K562 (cell line): ENCODE measurements around the gene FIZ1. TPM values are rescaled to one million over a fixed set of nuclear protein-coding genes. Genes with fewer than 3 reads are reported as not detected.

ENCODE experiments used
- ARID2 ChIP-seq: fragments of 450-650 bp; IDR thresholded peaks from 2 replicates; pipeline ENCODE4 v1.6.1; 2017; ENCODE audit warnings: antibody characterized with exemption, mild to moderate bottlenecking
- CBFA2T2 ChIP-seq: fragments of 450-650 bp; conservative IDR thresholded peaks from 2 replicates; pipeline ENCODE4 v1.6.1; 2017; ENCODE audit warnings: mild to moderate bottlenecking
- CBX1 ChIP-seq: sonication (generic); IDR thresholded peaks from 2 replicates; pipeline ENCODE4 v1.6.1; 2016; ENCODE audit warnings: antibody characterized with exemption, low read depth, mild to moderate bottlenecking
- ETV5 ChIP-seq: sonication (generic); formaldehyde crosslinking; IDR thresholded peaks from 2 replicates; pipeline ENCODE4 v1.4.0; 2020; ENCODE audit warnings: low read depth, mild to moderate bottlenecking, missing genetic modification reagents
- HMGN3 ChIP-seq: IDR thresholded peaks from 2 replicates; pipeline ENCODE4 v1.6.1; 2011; ENCODE audit warnings: borderline replicate concordance, low read depth, mild to moderate bottlenecking, mixed read lengths, low read length; ENCODE audit not compliant: insufficient read length; ENCODE audit errors: extremely low read depth
- MXD1 ChIP-seq: fragments of 250-450 bp; sonication (Bioruptor Pico); IDR thresholded peaks from 2 replicates; pipeline ENCODE4 v1.8.0; 2021; ENCODE audit warnings: borderline replicate concordance, mild to moderate bottlenecking, moderate library complexity; ENCODE audit not compliant: poor library complexity, severe bottlenecking
- NUFIP1 ChIP-seq: fragments of 450-650 bp; IDR thresholded peaks from 2 replicates; pipeline ENCODE4 v1.6.1; 2018; ENCODE audit not compliant: partially characterized antibody
- RFX1 ChIP-seq: fragments of 450-650 bp; IDR thresholded peaks from 2 replicates; pipeline ENCODE4 v1.6.1; 2016; ENCODE audit warnings: mild to moderate bottlenecking, moderate library complexity
- SOX6 ChIP-seq: fragments of 450-650 bp; IDR thresholded peaks from 2 replicates; pipeline ENCODE4 v1.6.1; 2014; ENCODE audit warnings: mild to moderate bottlenecking
- XRCC4 ChIP-seq: IDR thresholded peaks from one replicate; pipeline ENCODE4 v1.6.1; 2011; ENCODE audit not compliant: insufficient read depth, insufficient read length; ENCODE audit errors: extremely low read depth
- ZBED1 ChIP-seq: IDR thresholded peaks from 2 replicates; pipeline ENCODE4 v1.6.1; 2014
- ZNF274 ChIP-seq: IDR thresholded peaks from 2 replicates; pipeline ENCODE4 v1.6.1; 2011; ENCODE audit warnings: low read depth, mild to moderate bottlenecking, low read length, moderate library complexity, borderline replicate concordance
- polyA plus RNA-seq, 8 experiments: library from polyadenylated mRNA; depleted of rRNA in 4 of 8; stranded (reverse) in 5 of 8; unstranded in 3 of 8; fragments of >200 nt; fragmentation: Nextera tagmentation in 2 of 8; fragmentation: Illumina TruSeq in 1 of 8; extraction: Ambion mirVana in 2 of 8; extraction: Trizol in 1 of 8; gene quantifications; 2 replicates each; pipeline versions ENCODE4 v1.2.1 to v1.2.3, GENCODE V29; 2011 to 2014; ENCODE audit warnings: inconsistent platforms in 1 of 8, missing spikeins in 1 of 8
- total RNA-seq, 7 experiments: library from RNA; depleted of rRNA in 6 of 7; stranded (reverse); fragments of >200 nt in 6 of 7; fragmentation: Illumina TruSeq in 2 of 7; extraction: Trizol in 2 of 7; gene quantifications; 2 replicates each; pipeline versions ENCODE4 v1.2.1 to v1.2.3, GENCODE V29; 2011 to 2021; ENCODE audit warnings: low replicate concordance in 1 of 7
- TF ChIP-seq, protein P1 (sequence below): fragments of 250-450 bp; sonication (Bioruptor Pico); IDR thresholded peaks from 2 replicates; pipeline ENCODE4 v1.5.0; 2020; ENCODE audit warnings: mild to moderate bottlenecking, borderline replicate concordance
- TF ChIP-seq, protein P2 (sequence below): sonication (generic); formaldehyde crosslinking; IDR thresholded peaks from 2 replicates; pipeline ENCODE4 v1.8.1; 2023; ENCODE audit warnings: missing genetic modification reagents, mild to moderate bottlenecking, borderline replicate concordance
- TF ChIP-seq, protein P3 (sequence below): fragments of 250-450 bp; sonication (Bioruptor Pico); IDR thresholded peaks from 2 replicates; pipeline ENCODE4 v1.5.0; 2021; ENCODE audit warnings: mild to moderate bottlenecking, moderate library complexity

FIZ1 gene
- total and polyA plus RNA-seq, 9 of the 15 experiments (the other 6 are each of a cell fraction or from before 2014, with no cell fraction given): 0.79 to 17.5 (median 5.5) TPM

DNA sequence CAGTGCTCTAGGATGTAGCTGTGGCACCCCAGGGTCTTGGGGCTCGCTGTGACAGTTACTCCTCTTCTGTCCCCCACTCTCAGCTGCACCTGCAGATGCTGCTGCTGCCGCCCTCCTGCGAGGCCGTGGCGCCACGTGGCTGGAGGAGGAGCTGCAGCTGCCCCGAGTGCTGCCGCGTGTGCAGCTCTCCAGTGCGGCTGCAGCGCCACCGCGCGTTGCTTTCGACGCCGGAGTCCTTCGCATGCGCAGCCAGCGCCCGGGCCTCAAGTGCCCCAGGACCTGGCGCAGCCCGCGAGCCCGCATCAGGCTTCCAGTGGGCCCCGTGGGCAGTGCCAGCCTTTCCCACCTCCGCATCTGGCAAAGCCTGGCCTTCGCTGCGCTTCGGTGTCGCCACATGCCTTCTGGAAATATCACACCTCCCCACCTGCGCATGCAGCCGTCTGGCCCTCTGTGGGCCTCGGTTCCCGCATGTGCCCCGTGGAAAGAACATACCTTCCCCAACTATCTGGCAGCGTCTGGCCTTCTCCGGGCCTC, 40.8 kb upstream of the FIZ1 start (continued):
- TF ChIP-seq HMGN3: peak; percentile 54
- TF ChIP-seq XRCC4: no peak
- TF ChIP-seq SOX6: peak; percentile 36; the same call in 1 of the 2 replicates
- TF ChIP-seq CBX1: peak; percentile 65; the same call in 1 of the 2 replicates
- 0 out of 2 replicates have a peak, but pooled peaks have one; percentile 41 for TF ChIP-seq ZBED1
- TF ChIP-seq, protein P1, sequence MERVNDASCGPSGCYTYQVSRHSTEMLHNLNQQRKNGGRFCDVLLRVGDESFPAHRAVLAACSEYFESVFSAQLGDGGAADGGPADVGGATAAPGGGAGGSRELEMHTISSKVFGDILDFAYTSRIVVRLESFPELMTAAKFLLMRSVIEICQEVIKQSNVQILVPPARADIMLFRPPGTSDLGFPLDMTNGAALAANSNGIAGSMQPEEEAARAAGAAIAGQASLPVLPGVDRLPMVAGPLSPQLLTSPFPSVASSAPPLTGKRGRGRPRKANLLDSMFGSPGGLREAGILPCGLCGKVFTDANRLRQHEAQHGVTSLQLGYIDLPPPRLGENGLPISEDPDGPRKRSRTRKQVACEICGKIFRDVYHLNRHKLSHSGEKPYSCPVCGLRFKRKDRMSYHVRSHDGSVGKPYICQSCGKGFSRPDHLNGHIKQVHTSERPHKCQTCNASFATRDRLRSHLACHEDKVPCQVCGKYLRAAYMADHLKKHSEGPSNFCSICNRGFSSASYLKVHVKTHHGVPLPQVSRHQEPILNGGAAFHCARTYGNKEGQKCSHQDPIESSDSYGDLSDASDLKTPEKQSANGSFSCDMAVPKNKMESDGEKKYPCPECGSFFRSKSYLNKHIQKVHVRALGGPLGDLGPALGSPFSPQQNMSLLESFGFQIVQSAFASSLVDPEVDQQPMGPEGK: no peak
- no peak for TF ChIP-seq ARID2
- TF ChIP-seq MXD1: no peak
- peak; percentile 32; the same call in 1 of the 2 replicates for TF ChIP-seq CBFA2T2
- TF ChIP-seq, protein P2, sequence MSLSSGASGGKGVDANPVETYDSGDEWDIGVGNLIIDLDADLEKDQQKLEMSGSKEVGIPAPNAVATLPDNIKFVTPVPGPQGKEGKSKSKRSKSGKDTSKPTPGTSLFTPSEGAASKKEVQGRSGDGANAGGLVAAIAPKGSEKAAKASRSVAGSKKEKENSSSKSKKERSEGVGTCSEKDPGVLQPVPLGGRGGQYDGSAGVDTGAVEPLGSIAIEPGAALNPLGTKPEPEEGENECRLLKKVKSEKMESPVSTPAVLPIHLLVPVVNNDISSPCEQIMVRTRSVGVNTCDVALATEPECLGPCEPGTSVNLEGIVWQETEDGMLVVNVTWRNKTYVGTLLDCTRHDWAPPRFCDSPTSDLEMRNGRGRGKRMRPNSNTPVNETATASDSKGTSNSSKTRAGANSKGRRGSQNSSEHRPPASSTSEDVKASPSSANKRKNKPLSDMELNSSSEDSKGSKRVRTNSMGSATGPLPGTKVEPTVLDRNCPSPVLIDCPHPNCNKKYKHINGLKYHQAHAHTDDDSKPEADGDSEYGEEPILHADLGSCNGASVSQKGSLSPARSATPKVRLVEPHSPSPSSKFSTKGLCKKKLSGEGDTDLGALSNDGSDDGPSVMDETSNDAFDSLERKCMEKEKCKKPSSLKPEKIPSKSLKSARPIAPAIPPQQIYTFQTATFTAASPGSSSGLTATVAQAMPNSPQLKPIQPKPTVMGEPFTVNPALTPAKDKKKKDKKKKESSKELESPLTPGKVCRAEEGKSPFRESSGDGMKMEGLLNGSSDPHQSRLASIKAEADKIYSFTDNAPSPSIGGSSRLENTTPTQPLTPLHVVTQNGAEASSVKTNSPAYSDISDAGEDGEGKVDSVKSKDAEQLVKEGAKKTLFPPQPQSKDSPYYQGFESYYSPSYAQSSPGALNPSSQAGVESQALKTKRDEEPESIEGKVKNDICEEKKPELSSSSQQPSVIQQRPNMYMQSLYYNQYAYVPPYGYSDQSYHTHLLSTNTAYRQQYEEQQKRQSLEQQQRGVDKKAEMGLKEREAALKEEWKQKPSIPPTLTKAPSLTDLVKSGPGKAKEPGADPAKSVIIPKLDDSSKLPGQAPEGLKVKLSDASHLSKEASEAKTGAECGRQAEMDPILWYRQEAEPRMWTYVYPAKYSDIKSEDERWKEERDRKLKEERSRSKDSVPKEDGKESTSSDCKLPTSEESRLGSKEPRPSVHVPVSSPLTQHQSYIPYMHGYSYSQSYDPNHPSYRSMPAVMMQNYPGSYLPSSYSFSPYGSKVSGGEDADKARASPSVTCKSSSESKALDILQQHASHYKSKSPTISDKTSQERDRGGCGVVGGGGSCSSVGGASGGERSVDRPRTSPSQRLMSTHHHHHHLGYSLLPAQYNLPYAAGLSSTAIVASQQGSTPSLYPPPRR (CRISPR knock-in tag): peak; percentile 96; the same call in 1 of the 2 replicates
- TF ChIP-seq, protein P3, sequence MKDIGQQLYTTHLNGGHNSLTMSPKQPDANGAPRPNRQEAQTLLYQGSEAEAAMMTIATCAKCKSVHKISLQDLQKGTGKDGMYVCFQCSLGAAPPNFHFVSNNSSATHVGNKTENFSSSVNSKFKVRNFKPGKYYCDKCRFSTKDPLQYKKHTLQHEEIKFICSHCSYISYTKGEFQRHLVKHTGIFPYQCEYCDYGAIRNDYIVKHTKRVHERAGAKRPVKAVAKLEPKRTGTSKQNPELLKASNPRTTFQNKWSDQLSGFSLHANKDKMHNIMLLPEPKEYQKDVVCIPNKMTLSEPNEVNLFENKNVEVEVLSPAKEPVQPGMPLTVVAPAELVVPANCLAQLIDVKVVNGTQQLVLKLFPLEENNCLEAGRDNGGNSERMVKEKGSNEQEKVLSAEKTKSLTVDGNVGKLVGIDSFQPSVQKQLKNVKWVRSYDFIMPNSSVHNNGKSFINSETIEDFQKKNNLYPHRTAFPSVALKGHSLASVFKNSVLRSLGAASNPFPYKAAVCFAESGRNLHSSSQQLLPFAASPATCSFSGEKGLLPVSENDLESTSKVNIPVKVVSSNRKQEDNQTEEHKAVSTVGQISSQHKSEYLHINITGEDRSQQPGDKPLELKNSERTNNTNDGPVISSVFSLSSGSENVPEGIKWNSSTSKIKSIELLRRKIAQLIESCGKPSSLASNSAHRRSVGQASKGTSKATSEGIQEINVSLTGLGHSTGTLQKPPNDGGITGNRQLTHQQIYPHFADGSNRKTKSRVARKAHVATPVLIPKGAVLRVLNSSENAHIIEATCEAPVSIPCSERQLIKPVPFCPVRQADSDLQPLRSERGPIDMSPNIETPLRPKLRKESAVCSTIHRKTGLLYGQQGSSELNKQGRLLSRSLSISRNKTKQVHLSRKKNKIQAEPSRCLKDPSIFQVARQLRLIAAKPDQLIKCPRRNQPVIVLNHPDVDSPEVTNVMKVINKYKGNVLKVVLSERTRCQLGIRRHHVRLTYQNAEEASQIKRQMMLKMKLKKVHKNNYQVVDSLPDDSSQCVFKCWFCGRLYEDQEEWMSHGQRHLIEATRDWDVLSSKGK (CRISPR knock-in tag): no peak
- TF ChIP-seq ZNF274: no peak
- no peak for TF ChIP-seq RFX1
- TF ChIP-seq NUFIP1: no peak
- TF ChIP-seq ETV5: peak; percentile 61; the same call in 1 of the 2 replicates
